Ovary (tissue), 9 donors: Measurements from ENCODE around the gene FANCC. TPM values are rescaled to one million over a fixed set of nuclear protein-coding genes. Genes with fewer than 3 reads are reported as not detected.

Experiments
- DNase-seq, 5 donors: peaks; one replicate each; pipeline ENCODE4 v3.0.0-alpha.2; 2019 to 2020
- H3K27ac ChIP-seq, 2 donors: fragments of 200-600 bp; one replicate each; pipeline versions ENCODE4 v1.5.1 to v1.8.0; 2019 to 2022
- H3K27me3 ChIP-seq: fragments of 200-600 bp; one replicate; pipeline ENCODE4 v1.8.0; 2022
- H3K36me3 ChIP-seq: fragments of 200-600 bp; sonication (generic); one replicate; pipeline ENCODE4 v1.5.1; 2019
- H3K4me1 ChIP-seq: one replicate; pipeline ENCODE4 v1.8.1; 2013; ENCODE audit warnings: mild to moderate bottlenecking, moderate library complexity; ENCODE audit not compliant: insufficient read depth
- H3K4me3 ChIP-seq: fragments of 200-600 bp; sonication (generic); one replicate; pipeline ENCODE4 v1.5.1; 2017
- H3K9me3 ChIP-seq, 2 donors: fragments of 200-600 bp in 1 of 2; sonication (generic) in 1 of 2; one replicate each; pipeline versions ENCODE4 v1.5.1 to v1.8.1; 2013 to 2019; ENCODE audit warnings: mild to moderate bottlenecking in 1 of 2, moderate library complexity in 1 of 2
- EP300 ChIP-seq: sonication (generic); formaldehyde crosslinking; IDR thresholded peaks from one replicate; pipeline ENCODE4 v1.6.1; 2017; ENCODE audit warnings: antibody characterized with exemption
- POLR2A ChIP-seq: fragments of 450-650 bp; IDR thresholded peaks from one replicate; pipeline ENCODE4 v1.6.1; 2017; ENCODE audit warnings: antibody characterized with exemption, mild to moderate bottlenecking, moderate library complexity
- WGBS, 3 donors: extraction: QIAGEN DNeasy Blood & Tissue Kit in 1 of 3; methylation state at CpG; one replicate each; pipeline versions ENCODE4 v1.1.5 to v1.1.7; 2013 to 2017; 5-methylcytosine and 5-hydroxymethylcytosine counted together
- intact Hi-C, 4 donors: fragments of 100-400 bp; cut with DNase I; formaldehyde crosslinking; loops; one replicate each; pipeline versions ENCODE4 v1.11.0 to v1.15.1; 2022 to 2023
- polyA plus RNA-seq, 2 donors: library from polyadenylated mRNA; stranded (reverse); fragments of 200-250 nt in 1 of 2; fragments of 350-450 nt in 1 of 2; fragmentation: Illumina TruSeq in 1 of 2; extraction: RNeasy Lipid Tissue Mini Kit (QIAGEN cat#74804) in 1 of 2; gene quantifications; one replicate each; pipeline ENCODE4 v1.2.3, GENCODE V29; 2013 to 2014
- total RNA-seq, 7 donors: library from RNA; depleted of rRNA in 2 of 7; stranded (reverse); fragments of >200 nt in 2 of 7; fragmentation: NEBNext Ultra II Directional in 3 of 7; extraction: Animal tissue kit (Norgen Biotek cat#: 25700) in 3 of 7; gene quantifications; one replicate each; pipeline versions ENCODE4 v1.1.0 to v1.2.4, GENCODE V29; 2016 to 2023
- TF ChIP-seq, protein P1 (sequence below), 3 donors: fragments of 450-650 bp in 2 of 3; fragments of 200-600 bp in 1 of 3; IDR thresholded peaks; one replicate each; pipeline versions ENCODE4 v1.5.1 to v1.8.0; 2016 to 2022; ENCODE audit warnings: antibody characterized with exemption in 3 of 3, mild to moderate bottlenecking in 1 of 3
- donor health status: DM: no; HTN: no; CAD: no; lungs with moderate emphysema.
- donor health status: DM: no; HTN: no; CAD: no.
- donor health status: Bipolar disorder and iron deficiency.
- donor health status: DM: yes; HTN: yes; CAD: no.
- donor health status: DM: no; HTN: no; CAD: no.
- donor health status: DM: yes; HTN: yes; CAD: no.

The FANCC gene
- total and polyA plus RNA-seq, 9 donors, result 2.9 to 7.5 (median 4.9) TPM

DNA sequence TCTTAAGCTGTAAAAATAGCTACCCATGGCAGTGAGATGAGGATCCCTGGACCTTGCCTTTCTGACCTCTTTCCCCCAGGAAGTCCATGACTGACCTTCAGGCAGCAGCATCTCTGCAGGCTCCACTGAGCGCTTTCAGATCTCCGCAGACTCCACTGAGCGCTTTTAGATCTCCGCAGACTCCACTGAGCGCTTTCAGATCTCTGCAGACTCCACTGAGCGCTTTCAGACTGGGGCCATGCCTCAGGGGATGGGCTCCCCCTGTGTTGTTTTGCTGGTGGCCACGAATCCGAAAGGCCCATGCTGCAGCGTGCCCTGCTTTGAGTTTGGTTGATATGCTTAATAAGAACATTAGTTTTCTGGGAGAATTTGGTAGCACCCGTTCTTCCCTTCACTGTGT, 254.2 kb downstream of the FANCC start:
- no peak overlapping the region for H3K27ac ChIP-seq

DNA sequence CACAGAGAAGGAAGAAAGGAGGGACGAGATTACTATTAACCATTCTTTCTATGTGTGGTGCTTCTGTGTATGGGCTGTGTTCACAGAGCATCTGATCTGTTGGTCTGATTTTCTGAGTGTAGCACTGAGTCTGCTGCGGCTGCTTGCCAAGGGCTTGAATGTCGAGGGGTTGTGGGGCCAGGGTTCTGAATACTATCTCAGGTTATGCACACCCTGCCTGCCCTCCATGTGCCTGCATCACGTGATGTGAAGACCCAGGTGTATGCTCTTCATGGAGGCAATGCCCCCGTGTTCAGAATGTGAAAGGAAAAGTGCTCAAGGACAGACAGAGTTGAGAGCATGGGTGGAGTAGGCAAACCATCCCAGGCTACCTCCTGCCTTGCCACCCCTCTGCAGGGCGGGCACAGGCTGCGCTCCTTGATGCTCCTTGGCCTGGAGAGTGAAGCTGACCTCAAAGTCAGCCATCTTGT, 254.9 kb downstream of the FANCC start:
- intact Hi-C loops, result loop anchor here in 1 of 4 donors (10.0 kb wide), 1 partner anchor 58 kb away; no protein-coding TSS in a partner anchor
- H3K9me3 ChIP-seq, result no peaks in the 10 kb centered on the region
- no peak overlapping the region for H3K27ac ChIP-seq
- H3K4me1 ChIP-seq, result peaks cover 27% of the 10 kb centered on the region
- H3K36me3 ChIP-seq, result no peaks in the 10 kb centered on the region
- TF ChIP-seq, protein P1, sequence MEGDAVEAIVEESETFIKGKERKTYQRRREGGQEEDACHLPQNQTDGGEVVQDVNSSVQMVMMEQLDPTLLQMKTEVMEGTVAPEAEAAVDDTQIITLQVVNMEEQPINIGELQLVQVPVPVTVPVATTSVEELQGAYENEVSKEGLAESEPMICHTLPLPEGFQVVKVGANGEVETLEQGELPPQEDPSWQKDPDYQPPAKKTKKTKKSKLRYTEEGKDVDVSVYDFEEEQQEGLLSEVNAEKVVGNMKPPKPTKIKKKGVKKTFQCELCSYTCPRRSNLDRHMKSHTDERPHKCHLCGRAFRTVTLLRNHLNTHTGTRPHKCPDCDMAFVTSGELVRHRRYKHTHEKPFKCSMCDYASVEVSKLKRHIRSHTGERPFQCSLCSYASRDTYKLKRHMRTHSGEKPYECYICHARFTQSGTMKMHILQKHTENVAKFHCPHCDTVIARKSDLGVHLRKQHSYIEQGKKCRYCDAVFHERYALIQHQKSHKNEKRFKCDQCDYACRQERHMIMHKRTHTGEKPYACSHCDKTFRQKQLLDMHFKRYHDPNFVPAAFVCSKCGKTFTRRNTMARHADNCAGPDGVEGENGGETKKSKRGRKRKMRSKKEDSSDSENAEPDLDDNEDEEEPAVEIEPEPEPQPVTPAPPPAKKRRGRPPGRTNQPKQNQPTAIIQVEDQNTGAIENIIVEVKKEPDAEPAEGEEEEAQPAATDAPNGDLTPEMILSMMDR (IDR thresholded peaks at IDR 0.05), result no peak
- TF ChIP-seq POLR2A (no peak), EP300 (no peak)
- no peaks in the 10 kb centered on the region for H3K27me3 ChIP-seq
- H3K4me3 ChIP-seq, result no peak overlapping the region
- 46 to 56% (median 51%) methylated on average over 7 of the region's 7 CpGs for WGBS, 3 donors
- no peak for DNase-seq

More for the DNA sequence above, 254.2 kb downstream of the FANCC start:
- no peak for DNase-seq
- Histone ChIP-seq H3K4me1 (peaks cover 25% of the 10 kb centered on the region), H3K9me3 (no peaks in the 10 kb centered on the region), H3K4me3 (no peak overlapping the region), H3K36me3 (no peaks in the 10 kb centered on the region), H3K27me3 (no peaks in the 10 kb centered on the region)
- intact Hi-C loops, result loop anchor here in 1 of 4 donors (10.0 kb wide), 1 partner anchor 58 kb away; no protein-coding TSS in a partner anchor
- TF ChIP-seq EP300, result no peak
- TF ChIP-seq, protein P1 (IDR thresholded peaks at IDR 0.05), result no peak
- no peak for TF ChIP-seq POLR2A
- 86 to 92% (median 88%) methylated on average over 10 of the region's 10 CpGs for WGBS, 3 donors

DNA sequence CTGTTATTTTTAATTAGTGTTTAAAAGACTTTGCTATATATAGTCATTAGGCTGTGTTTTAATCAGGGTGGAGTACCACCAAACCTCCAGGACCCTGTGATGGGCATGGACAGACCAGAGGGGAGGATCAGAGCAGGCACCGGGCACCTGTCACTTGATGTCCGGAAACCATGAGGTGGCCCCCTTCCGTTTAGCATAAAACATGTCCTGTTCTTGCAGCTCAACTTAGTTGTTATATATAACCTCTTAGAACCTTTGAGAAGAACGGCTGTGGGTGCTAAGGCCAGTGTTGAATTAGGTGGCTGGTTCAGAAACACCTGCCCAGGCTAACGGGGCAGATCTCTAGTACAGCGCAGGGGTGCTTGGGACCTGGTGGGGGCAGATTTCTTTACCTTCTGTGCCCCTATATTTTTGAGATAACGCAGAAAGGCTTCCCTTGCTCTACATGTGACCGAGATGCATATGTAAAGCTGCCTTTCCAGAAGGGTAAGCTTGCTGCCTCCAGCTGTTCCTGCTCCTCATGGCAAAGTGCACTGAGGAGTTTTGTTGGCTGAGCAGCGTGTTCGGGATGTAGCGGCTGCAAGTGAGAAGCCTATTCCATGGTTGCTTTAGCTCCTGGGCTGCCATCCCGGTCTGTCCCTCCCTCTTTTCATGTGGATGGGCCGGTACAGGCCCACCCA, 255.5 kb downstream of the FANCC start:
- H3K27me3 ChIP-seq, result no peaks in the 10 kb centered on the region
- TF ChIP-seq, protein P1 (IDR thresholded peaks at IDR 0.05), result no peak
- TF ChIP-seq POLR2A (no peak), EP300 (no peak)
- intact Hi-C loops, result loop anchor here in 1 of 4 donors (10.0 kb wide), 1 partner anchor 57 kb away; no protein-coding TSS in a partner anchor
- H3K9me3 ChIP-seq, result no peaks in the 10 kb centered on the region
- H3K27ac ChIP-seq, result no peak overlapping the region
- 44 to 52% (median 49%) methylated on average over 13 of the region's 13 CpGs for WGBS, 3 donors
- H3K4me3 ChIP-seq, result no peak overlapping the region
- H3K36me3 ChIP-seq, result no peaks in the 10 kb centered on the region
- DNase-seq, result no peak
- peaks cover 26% of the 10 kb centered on the region for H3K4me1 ChIP-seq

DNA sequence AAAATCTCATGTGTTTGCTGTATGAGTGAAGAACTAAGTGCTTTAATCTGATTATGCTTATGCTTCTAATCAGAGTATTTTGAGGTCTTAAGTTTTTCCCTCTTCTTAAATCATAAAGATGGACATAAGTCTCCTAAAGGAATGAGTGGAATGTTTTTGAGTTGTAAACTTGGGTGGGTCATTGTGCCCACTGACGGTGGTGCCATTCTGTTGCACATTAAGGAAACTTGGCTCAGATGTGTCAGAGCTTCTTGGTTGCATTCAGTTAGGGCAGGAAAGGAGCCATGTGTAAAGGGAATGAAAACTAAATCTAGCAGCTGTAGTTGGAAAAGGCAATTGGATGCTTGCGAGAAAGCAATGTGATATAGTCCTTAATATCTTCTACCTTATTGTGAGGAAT, 256.6 kb downstream of the FANCC start:
- Histone ChIP-seq H3K4me3 (no peak overlapping the region), H3K27ac (no peak overlapping the region), H3K36me3 (no peaks in the 10 kb centered on the region), H3K4me1 (peaks cover 33% of the 10 kb centered on the region), H3K27me3 (no peaks in the 10 kb centered on the region), H3K9me3 (no peaks in the 10 kb centered on the region)
- no peak for DNase-seq
- intact Hi-C loops, result loop anchor here in 1 of 4 donors (10.0 kb wide), 1 partner anchor 56 kb away; no protein-coding TSS in a partner anchor
- WGBS, 3 donors, result 54 to 66% (median 64%) methylated on average over 2 of the region's 2 CpGs
- TF ChIP-seq EP300, result no peak
- TF ChIP-seq, protein P1 (IDR thresholded peaks at IDR 0.05), result no peak
- no peak for TF ChIP-seq POLR2A
